K562 (cell line): Measurements from ENCODE around the gene NCAM2. TPM values are rescaled to one million over a fixed set of nuclear protein-coding genes. Genes with fewer than 3 reads are reported as not detected.

ENCODE experiments used
- ATAC-seq: fragments of 200-7000 bp; cut with Tn5 transposase; 3 replicates; pipeline ENCODE4 v1.9.1; 2020; ENCODE audit warnings: moderate library complexity
- BruUV-seq: library from RNA; stranded (reverse); fragments of 400-500 nt; replicated peaks from 2 replicates; lab custom pipeline; 2021; lab: Mats Ljungman, UMichigan
- CTCF ChIA-PET: fragments of 300-600 bp; formaldehyde crosslinking; extraction: SDS; loops from one replicate; lab custom pipeline; 2021; ENCODE audit warnings: low intra/inter-chr PET ratio; lab: Yijun Ruan, JAX
- POLR2A ChIA-PET: fragments of 300-600, 350-650 bp; sonication (Branson Sonifier 250); formaldehyde crosslinking; extraction: SDS; loops from one replicate; lab custom pipeline; 2021; ENCODE audit warnings: antibody characterized with exemption, inconsistent platforms; lab: Yijun Ruan, JAX
- DNase-seq, 4 experiments: peaks; one replicate each; pipeline versions ENCODE4 v3.0.0 to v3.0.0-alpha.2; 2011 to 2018; ENCODE audit warnings: low spot score in 3 of 4, mixed read lengths in 3 of 4; ENCODE audit errors: extremely low read depth in 1 of 4
- FAIRE-seq: peaks from 2 replicates; lab custom pipeline; 2011; peaks lifted over from hg19 to GRCh38; lab: Jason Lieb, UNC
- H2AFZ ChIP-seq: 2 replicates; pipeline ENCODE4 v1.6.0; 2011; ENCODE audit warnings: low read depth, low read length, control low read depth, inconsistent platforms
- H3K27ac ChIP-seq: fragments of 200-600 bp; 3 replicates; pipeline ENCODE4 v1.8.0; 2011; ENCODE audit warnings: low read depth, mild to moderate bottlenecking, control low read depth, inconsistent platforms, low read length, moderate library complexity, mixed read lengths; ENCODE audit errors: extremely low read depth
- H3K27me3 ChIP-seq, 2 experiments: fragments of 300-600 bp in 1 of 2; 2 replicates in 1 of 2; 3 replicates in 1 of 2; pipeline versions ENCODE4 v1.6.0 to v1.8.0; 2011; ENCODE audit warnings: inconsistent platforms in 2 of 2, low read length in 2 of 2, mild to moderate bottlenecking in 1 of 2, mixed read lengths in 1 of 2, moderate library complexity in 1 of 2; ENCODE audit not compliant: control insufficient read depth in 2 of 2, insufficient read depth in 2 of 2
- H3K36me3 ChIP-seq: fragments of 300-600 bp; 3 replicates; pipeline ENCODE4 v1.8.0; 2011; ENCODE audit warnings: mild to moderate bottlenecking, low read length, inconsistent platforms; ENCODE audit not compliant: control insufficient read depth, insufficient read depth
- H3K4me1 ChIP-seq, 2 experiments: fragments of 200-600 bp in 1 of 2; replicated peaks in 1 of 2; 2 replicates in 1 of 2; 3 replicates in 1 of 2; pipeline versions ENCODE4 v1.5.1 to v1.8.0; 2011; ENCODE audit warnings: inconsistent platforms in 2 of 2, low read length in 2 of 2, mild to moderate bottlenecking in 1 of 2, mixed read lengths in 1 of 2, moderate library complexity in 1 of 2; ENCODE audit not compliant: control insufficient read depth in 2 of 2, insufficient read depth in 2 of 2
- H3K4me2 ChIP-seq: 2 replicates; pipeline ENCODE4 v1.6.1; 2011; ENCODE audit warnings: low read length, control low read depth, inconsistent platforms, mixed read lengths; ENCODE audit not compliant: insufficient read depth
- H3K4me3 ChIP-seq: fragments of 200-600 bp; sonication (generic), shearing (Covaris generic); 2 replicates; pipeline ENCODE4 v1.5.1; 2016; ENCODE audit warnings: control low read depth, inconsistent platforms
- H3K79me2 ChIP-seq: fragments of 200-600 bp; 3 replicates; pipeline ENCODE4 v1.8.0; 2011; ENCODE audit warnings: low read length, inconsistent platforms; ENCODE audit not compliant: control insufficient read depth, insufficient read depth
- H3K9ac ChIP-seq, 2 experiments: 2 replicates each; pipeline versions ENCODE4 v1.6.0 to v1.6.1; 2011; ENCODE audit warnings: low read depth in 2 of 2, low read length in 2 of 2, control low read depth in 1 of 2, inconsistent platforms in 1 of 2, mild to moderate bottlenecking in 1 of 2, mixed read lengths in 1 of 2; ENCODE audit not compliant: insufficient read depth in 1 of 2
- H3K9me1 ChIP-seq: one replicate; pipeline ENCODE4 v1.6.0; 2011; ENCODE audit warnings: inconsistent platforms, mild to moderate bottlenecking, low read length, moderate library complexity; ENCODE audit not compliant: control insufficient read depth, insufficient read depth
- H3K9me3 ChIP-seq: replicated peaks from 2 replicates; pipeline ENCODE4 v1.5.1; 2011; ENCODE audit warnings: low read depth, low read length, inconsistent platforms; ENCODE audit not compliant: control insufficient read depth, insufficient read depth
- H4K20me1 ChIP-seq: replicated peaks from 2 replicates; pipeline ENCODE4 v1.6.1; 2011; ENCODE audit warnings: low read length, inconsistent platforms, mixed read lengths; ENCODE audit not compliant: control insufficient read depth, insufficient read depth
- BHLHE40 ChIP-seq: IDR thresholded peaks from 2 replicates; pipeline ENCODE4 v1.6.1; 2011; ENCODE audit warnings: low read length, improper control_type of control experiment
- CBFB ChIP-seq: sonication (generic); formaldehyde crosslinking; IDR thresholded peaks from 2 replicates; pipeline ENCODE4 v1.4.0; 2020; ENCODE audit warnings: mild to moderate bottlenecking, missing genetic modification reagents
- CHAMP1 ChIP-seq: fragments of 450-650 bp; IDR thresholded peaks from 2 replicates; pipeline ENCODE4 v1.6.1; 2016; ENCODE audit warnings: mild to moderate bottlenecking
- CHD7 ChIP-seq: fragments of 200-600 bp; sonication (generic); IDR thresholded peaks from one replicate; pipeline ENCODE4 v1.6.1; 2012; ENCODE audit warnings: mild to moderate bottlenecking, low read depth, low read length, inconsistent platforms
- KLF6 ChIP-seq: fragments of 250-450 bp; sonication (Bioruptor Pico); IDR thresholded peaks from 2 replicates; pipeline ENCODE4 v1.4.0; 2020; ENCODE audit warnings: mild to moderate bottlenecking, moderate library complexity, borderline replicate concordance
- PCBP2 ChIP-seq: fragments of 200-400 bp; formaldehyde crosslinking; IDR thresholded peaks from 2 replicates; pipeline ENCODE4 v1.6.1; 2018; ENCODE audit warnings: low read length, low read depth, mild to moderate bottlenecking, moderate library complexity; ENCODE audit not compliant: poor library complexity, severe bottlenecking
- ZNF224 ChIP-seq: sonication (generic); formaldehyde crosslinking; IDR thresholded peaks from 2 replicates; pipeline ENCODE4 v1.8.0; 2022; ENCODE audit warnings: mild to moderate bottlenecking, missing genetic modification reagents
- ZNF444 ChIP-seq: fragments of 250-450 bp; sonication (Bioruptor Pico); IDR thresholded peaks from 2 replicates; pipeline ENCODE4 v1.4.0; 2020; ENCODE audit warnings: mild to moderate bottlenecking, moderate library complexity
- WGBS: fragments of 100-300 bp; shearing (Covaris generic); methylation state at CpG from one replicate; pipeline ENCODE4 v1.1.6; 2016; ENCODE audit warnings: low coverage, mixed read lengths; ENCODE audit not compliant: insufficient coverage; ENCODE audit errors: missing lambda C conversion rate; 5-methylcytosine and 5-hydroxymethylcytosine counted together
- in situ Hi-C: fragments of 300-500 bp; cut with MboI; formaldehyde crosslinking; loops from 4 replicates; pipeline ENCODE4 v1.15.0; 2018; ENCODE audit warnings: inconsistent platforms, mixed read lengths
- intact Hi-C: fragments of 100-400 bp; cut with micrococcal nuclease; formaldehyde crosslinking; loops from 2 replicates; pipeline ENCODE4 v1.14.2; 2022
- polyA plus RNA-seq, 8 experiments: library from polyadenylated mRNA; depleted of rRNA in 4 of 8; stranded (reverse) in 5 of 8; unstranded in 3 of 8; fragments of >200 nt; fragmentation: Nextera tagmentation in 2 of 8; fragmentation: Illumina TruSeq in 1 of 8; extraction: Ambion mirVana in 2 of 8; extraction: Trizol in 1 of 8; gene quantifications; 2 replicates each; pipeline versions ENCODE4 v1.2.1 to v1.2.3, GENCODE V29; 2011 to 2014; ENCODE audit warnings: inconsistent platforms in 1 of 8, missing spikeins in 1 of 8
- total RNA-seq, 7 experiments: library from RNA; depleted of rRNA in 6 of 7; stranded (reverse); fragments of >200 nt in 6 of 7; fragmentation: Illumina TruSeq in 2 of 7; extraction: Trizol in 2 of 7; gene quantifications; 2 replicates each; pipeline versions ENCODE4 v1.2.1 to v1.2.3, GENCODE V29; 2011 to 2021; ENCODE audit warnings: low replicate concordance in 1 of 7

The NCAM2 gene
- total and polyA plus RNA-seq, 9 of the 15 experiments (the other 6 are each of a cell fraction or from before 2014, with no cell fraction given): 14.0 to 58.2 (median 27.8) TPM

GRCh38 chr21:21084179-21084578, 86.0 kb downstream of the NCAM2 start:
- ChIA-PET POLR2A (no interaction called here), CTCF (no interaction called here)
- Histone ChIP-seq H3K9me3 (no peaks in the 10 kb centered on the region), H3K4me2 (no peak overlapping the region), H3K27ac (no peak overlapping the region), H2AFZ (peak overlapping the region; percentile 66; the same call in 1 of the 2 replicates), H3K9me1 (no peaks in the 10 kb centered on the region), H3K9ac (no peak overlapping the region), H3K79me2 (no peaks in the 10 kb centered on the region), H3K4me1 (no peaks in the 10 kb centered on the region), H3K36me3 (no peaks in the 10 kb centered on the region), H3K27me3 (no peaks in the 10 kb centered on the region), H4K20me1 (no peaks in the 10 kb centered on the region), H3K4me3 (no peak overlapping the region)
- intact Hi-C loops: no loop called here
- FAIRE-seq (no peak), DNase-seq (no peak), ATAC-seq (no peak)
- in situ Hi-C loops: no loop called here
- no TSS peak for BruUV-seq
- 6% methylated on average over 1 of the region's 1 CpG for WGBS
- no peak for TF ChIP-seq CHAMP1
- no peak for TF ChIP-seq ZNF224 (CRISPR knock-in tag)
- TF ChIP-seq KLF6 (CRISPR knock-in tag): no peak
- no peak for TF ChIP-seq BHLHE40
- TF ChIP-seq PCBP2: no peak
- no peak for TF ChIP-seq ZNF444 (CRISPR knock-in tag)
- no peak for TF ChIP-seq CBFB (CRISPR knock-in tag)
- no peak for TF ChIP-seq CHD7
